22Rv1 (cell line): Measurements from ENCODE around the gene LRRC27.

ENCODE experiments used
- H3K27ac ChIP-seq: fragments of 450-650 bp; 2 replicates; pipeline ENCODE4 v1.5.1; 2017
- ZFX ChIP-seq: fragments of 450-650 bp; IDR thresholded peaks from 2 replicates; pipeline ENCODE4 v1.6.1; 2017; ENCODE audit warnings: antibody characterized with exemption, borderline replicate concordance
- TF ChIP-seq, protein P1 (sequence below): fragments of 450-650 bp; IDR thresholded peaks from 2 replicates; pipeline ENCODE4 v1.5.1; 2017; ENCODE audit warnings: mild to moderate bottlenecking

LRRC27 gene

DNA sequence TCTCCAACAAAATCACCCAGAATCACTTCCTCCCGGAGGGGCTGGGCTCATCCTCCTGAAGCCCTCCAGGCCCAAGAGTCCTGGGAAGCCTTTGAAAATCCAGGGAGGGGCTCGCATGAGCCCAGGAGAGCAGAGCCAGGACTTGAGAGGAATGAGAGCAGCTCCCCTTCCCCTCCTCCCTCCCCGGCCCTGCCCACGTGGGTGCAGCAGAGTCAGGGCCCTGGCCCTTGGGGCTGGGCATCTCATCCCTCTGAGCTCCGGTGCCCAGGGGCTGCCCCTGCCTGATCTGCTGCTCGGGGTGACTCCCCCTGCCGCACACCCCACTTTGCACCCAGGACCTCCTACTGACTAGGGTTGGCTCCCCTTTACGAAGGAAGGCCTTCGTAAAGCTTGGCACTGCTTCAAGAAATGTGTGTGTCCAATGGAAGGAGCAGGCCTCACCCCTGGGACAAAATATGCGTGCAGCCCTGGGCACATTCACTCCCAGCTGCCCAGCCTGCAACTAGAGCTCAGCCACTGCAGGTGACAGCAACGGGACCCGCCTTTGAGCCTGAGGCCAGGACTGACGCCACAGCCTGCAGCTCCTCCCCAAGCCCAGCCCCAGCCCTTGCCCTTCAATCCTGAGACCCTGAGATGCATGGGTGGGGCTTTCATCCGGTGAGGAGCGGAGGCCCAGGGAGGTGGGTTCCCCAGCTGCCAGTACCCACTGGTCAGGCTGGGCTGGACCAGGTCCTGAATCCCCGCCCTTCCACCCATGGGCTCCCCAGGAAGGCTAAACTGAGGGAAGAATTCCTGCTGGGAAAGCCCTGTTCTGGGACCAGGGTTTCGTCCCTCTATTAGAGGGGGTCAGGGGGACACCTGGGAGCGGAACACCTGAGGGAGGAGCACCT lies 86.8 kb downstream of the LRRC27 start:
- TF ChIP-seq, protein P1, sequence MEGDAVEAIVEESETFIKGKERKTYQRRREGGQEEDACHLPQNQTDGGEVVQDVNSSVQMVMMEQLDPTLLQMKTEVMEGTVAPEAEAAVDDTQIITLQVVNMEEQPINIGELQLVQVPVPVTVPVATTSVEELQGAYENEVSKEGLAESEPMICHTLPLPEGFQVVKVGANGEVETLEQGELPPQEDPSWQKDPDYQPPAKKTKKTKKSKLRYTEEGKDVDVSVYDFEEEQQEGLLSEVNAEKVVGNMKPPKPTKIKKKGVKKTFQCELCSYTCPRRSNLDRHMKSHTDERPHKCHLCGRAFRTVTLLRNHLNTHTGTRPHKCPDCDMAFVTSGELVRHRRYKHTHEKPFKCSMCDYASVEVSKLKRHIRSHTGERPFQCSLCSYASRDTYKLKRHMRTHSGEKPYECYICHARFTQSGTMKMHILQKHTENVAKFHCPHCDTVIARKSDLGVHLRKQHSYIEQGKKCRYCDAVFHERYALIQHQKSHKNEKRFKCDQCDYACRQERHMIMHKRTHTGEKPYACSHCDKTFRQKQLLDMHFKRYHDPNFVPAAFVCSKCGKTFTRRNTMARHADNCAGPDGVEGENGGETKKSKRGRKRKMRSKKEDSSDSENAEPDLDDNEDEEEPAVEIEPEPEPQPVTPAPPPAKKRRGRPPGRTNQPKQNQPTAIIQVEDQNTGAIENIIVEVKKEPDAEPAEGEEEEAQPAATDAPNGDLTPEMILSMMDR: no peak
- no peak for TF ChIP-seq ZFX
- peak overlapping the region; percentile 78 for H3K27ac ChIP-seq

DNA sequence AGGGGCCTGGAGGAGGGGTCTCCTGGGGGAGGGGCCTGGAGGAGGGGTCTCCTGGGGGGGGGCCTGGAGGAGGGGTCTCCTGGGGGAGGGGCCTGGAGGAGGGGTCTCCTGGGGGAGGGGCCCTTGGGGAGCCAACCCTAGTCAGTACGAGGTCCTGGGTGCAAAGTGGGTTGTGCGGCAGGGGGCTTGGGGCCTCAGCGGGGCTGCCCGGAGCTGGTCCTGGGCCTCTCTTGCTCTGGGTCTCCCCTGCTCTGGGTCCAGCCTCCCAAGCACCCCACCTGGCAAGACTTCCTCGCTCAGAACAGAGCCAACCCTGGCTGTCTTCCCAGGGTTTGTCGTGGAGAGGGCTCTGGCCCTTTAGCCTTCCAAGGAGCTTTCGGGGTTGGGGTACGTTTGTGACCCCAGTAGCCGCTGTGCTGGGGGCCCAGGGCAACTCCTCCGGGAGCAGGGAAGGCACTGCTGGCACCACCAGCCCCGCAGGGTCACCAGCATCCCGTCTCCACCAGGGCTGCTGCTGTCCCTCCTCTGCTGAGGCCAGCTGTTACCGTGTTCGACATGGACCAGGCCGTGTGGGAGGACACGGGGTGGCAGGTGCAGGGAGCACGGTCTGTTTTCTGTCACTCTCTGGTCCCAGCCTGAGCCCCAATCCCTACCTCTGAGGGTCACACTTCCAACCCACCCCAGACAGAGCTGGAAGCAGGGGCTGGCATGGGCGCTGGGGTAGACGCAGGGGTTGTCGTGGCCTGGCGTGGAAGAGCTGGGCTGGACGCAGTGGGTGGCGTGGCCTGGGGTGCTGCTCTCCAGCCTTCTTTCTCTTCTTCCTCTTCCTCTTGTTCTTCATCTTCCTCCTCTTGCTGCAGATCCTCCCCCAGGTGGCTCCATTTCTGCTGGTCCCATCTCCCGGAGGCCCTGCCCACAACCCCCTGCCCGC lies 87.8 kb downstream of the LRRC27 start:
- TF ChIP-seq, protein P1: no peak
- TF ChIP-seq ZFX: no peak
- H3K27ac ChIP-seq: peak overlapping the region; percentile 78

DNA sequence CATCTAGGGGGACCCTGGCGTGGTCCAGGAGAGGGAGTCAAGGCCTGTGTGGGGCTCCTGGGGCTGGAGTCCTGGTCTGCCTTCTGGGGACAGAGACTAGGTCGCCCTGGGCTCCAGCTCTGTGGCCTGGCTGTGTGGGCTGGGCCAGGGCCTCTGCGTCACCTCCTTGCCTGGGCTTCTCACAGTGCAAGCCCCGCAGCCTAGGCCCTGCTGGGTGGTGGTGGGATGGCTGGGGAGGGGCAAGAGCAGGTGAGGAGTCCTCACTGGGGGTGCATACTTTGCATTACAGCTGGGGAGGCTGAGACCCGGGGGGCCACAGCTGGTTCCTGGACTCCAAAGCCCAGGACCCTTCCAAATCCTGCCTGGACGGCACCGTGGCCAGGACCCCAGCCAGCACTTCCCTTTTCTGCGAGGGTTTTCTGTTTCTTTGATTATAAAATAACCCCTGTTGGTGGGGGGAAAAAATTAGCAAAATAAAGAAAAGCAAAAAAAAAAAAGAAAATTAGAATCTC lies 88.5 kb downstream of the LRRC27 start:
- H3K27ac ChIP-seq: peak overlapping the region; percentile 78
- TF ChIP-seq ZFX: no peak
- TF ChIP-seq, protein P1: no peak

DNA sequence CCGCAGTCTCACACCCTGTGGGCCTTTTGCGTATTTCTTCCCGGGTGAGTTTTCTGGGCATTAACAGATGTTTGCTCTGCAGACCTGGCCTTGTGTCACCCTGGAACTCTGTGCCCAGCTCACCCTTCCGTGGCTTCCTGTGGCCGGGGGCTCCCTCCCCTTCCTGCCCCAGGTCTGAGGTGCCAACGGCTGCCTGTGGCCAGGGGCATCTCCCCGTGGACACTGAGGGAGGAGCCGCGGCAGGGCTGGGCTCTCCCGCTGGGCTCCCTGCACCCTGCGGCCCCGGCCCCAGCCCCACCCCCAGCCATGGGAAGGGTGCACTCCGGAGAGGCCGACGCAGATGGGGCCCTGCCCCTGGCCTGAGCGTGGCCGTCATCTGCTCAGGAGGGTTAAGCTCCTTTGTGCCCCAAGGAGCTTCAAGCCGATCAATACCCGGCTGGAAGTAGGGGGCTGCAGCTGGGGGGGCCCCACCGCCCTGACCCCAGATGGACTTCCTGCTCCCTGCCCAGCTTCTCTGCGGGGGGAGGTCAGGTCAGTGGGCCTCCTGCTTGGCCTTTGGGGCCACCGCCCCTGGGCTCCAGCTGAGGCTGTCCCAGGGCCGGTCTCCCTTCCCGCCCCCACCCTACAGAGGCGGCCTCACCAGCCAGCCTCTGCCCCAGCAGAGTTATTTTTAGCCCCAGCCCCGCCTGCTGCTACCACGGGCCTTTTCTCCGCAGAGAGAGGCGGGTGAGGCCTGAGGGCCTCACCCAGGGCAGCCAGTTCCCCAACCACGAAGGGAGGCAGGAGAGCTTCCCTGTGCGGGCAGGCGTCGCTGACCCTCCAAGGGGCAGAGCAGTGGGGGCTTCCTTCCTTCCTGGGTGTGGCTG lies 89.2 kb downstream of the LRRC27 start:
- no peak for TF ChIP-seq ZFX
- TF ChIP-seq, protein P1: no peak
- H3K27ac ChIP-seq: peak overlapping the region; percentile 78

DNA sequence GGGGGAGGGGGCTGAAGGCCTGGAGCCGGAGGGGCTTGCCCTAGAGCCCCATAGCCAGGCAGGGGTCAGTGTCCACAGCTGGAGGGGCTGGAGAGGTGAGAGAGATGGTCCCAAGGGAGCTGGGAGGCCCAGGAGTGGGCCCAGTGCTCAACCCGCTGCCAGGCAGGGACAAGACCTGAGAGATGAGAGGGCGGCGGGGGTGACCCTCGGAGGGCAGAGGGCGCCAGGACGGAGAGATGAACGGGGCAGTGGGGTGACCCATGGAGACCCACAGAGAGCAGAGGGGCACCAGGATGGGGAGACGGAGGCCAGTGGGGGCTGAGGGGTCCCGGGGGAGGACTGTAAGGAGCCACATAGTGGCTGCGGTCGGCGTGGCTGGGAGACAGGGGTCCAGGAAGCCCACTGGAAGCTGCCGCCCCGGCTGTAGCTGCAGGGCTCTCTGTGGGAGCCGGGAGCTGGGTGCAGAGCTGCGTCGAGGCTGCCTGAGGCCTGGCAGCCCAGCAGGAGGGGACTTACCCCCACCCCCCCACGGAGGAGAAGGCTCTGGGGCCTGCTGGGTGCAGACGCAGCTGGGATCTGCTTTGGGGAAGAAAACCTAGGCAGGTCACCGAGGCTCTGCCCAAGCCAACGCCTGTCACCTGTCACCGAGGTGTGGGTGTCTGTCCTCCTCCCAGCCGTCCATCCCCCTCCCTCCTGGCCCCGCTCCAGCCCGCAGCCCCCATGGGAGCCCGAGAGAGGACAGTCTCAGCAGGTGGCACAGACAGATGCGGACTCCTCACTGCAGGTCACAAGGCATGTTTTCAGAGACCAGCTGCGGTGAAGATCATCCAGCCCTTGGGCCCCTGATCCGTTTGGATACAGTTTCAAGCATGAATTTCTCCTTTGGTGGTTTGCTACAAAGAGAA lies 90.1 kb downstream of the LRRC27 start:
- H3K27ac ChIP-seq: peak overlapping the region; percentile 78
- TF ChIP-seq, protein P1: no peak
- no peak for TF ChIP-seq ZFX
